Activated CD8-positive, alpha-beta T cell treated with anti-CD3 and anti-CD28 coated beads, Interleukin-2, amount 10 ng/mL, durations not matched to agents 7 days and 5 days (primary cell): Measurements from ENCODE around the gene NELFB. TPM values are rescaled to one million over a fixed set of nuclear protein-coding genes. Genes with fewer than 3 reads are reported as not detected.
A peak's percentile ranks its signal among the peaks of the same experiment; 100 is the strongest.

Experiments
- ATAC-seq: fragments of 150-1000 bp; cut with Tn5 transposase; one replicate; pipeline ENCODE4 v1.10.0; 2021; ENCODE audit warnings: moderate library complexity
- CTCF ChIA-PET: fragments of 350-600 bp; sonication (Branson Sonifier 250); formaldehyde crosslinking; loops from one replicate; lab custom pipeline; 2021; ENCODE audit warnings: antibody characterized with exemption; lab: Charles Lee
- POLR2A ChIA-PET: fragments of 350-600 bp; sonication (Branson Sonifier 250); formaldehyde crosslinking; loops from one replicate; lab custom pipeline; 2021; ENCODE audit warnings: antibody characterized with exemption; lab: Charles Lee
- DNase-seq: peaks from one replicate; pipeline ENCODE4 v3.0.0-alpha.2; 2020
- H3K27ac Mint-ChIP-seq: one replicate; pipeline ENCODE4 v1.8.0; 2021; ENCODE audit warnings: mild to moderate bottlenecking, mixed read lengths
- H3K27me3 Mint-ChIP-seq: one replicate; pipeline ENCODE4 v1.8.0; 2021; ENCODE audit warnings: low read depth, mixed read lengths
- H3K36me3 Mint-ChIP-seq: one replicate; pipeline ENCODE4 v1.8.0; 2021; ENCODE audit warnings: low read depth, mixed read lengths
- H3K4me1 Mint-ChIP-seq: one replicate; pipeline ENCODE4 v1.8.0; 2021; ENCODE audit warnings: low read depth, mixed read lengths
- H3K4me3 Mint-ChIP-seq: one replicate; pipeline ENCODE4 v1.8.0; 2021; ENCODE audit warnings: mild to moderate bottlenecking, mixed read lengths
- H3K9me3 Mint-ChIP-seq: one replicate; pipeline ENCODE4 v1.8.0; 2022; ENCODE audit warnings: mixed read lengths; ENCODE audit not compliant: insufficient read depth
- total RNA-seq, 2 experiments: library from RNA; stranded (reverse); gene quantifications; one replicate each; pipeline ENCODE4 v1.2.3, GENCODE V29; 2021

Gene NELFB
- total RNA-seq, 2 experiments from 2014 or later: 68.6 to 68.8 TPM

DNA sequence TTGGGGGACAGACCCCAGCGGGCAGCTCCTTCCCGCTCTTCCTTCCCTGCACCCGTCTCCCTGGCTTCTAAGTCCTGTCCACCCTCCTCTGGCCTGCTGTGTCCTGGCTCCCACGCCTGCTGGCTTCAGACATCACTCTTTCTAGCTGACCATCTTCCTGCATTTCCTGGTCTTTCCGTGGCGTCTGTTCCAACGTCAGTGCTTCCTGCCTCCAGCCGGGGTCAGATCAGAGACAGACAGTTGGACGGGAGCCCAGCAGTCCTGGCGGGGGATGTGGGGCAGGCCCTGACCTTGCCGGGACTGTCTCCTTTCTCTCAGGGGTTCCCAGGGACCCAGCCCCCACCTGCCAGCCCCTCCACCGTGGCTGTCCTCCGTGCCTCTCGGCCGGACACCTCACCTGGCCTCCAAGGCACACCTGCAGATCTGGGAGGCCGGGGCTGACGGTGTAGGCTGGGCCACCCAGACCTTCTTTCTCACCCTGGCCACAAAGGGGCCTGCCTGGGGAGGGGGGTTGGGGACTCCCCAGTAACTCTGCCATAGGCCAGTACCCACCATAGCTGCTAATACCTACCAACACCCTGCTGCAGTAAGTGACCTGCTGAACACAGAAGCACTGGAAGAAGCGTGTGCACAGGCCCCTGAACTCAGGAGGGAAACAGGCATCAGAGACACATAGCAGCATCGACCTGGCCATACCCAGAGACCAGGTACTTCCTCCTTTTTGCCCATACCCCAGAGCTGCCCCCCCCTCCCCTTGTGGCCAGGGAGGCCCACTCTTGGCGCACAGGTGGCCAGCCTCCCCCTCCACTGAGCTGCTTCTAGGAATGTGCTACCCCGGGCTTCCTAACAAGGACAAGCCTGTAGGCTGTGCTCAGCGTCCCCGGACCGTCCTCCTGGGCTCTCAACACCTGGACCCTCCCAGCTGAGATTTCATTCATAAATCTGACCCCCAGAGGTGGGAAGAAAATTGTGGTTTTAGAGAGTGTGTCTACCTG lies 41.8 kb downstream of the NELFB start:
- ChIA-PET CTCF (interaction anchor here (1.1 kb wide), 1 partner anchor 10 kb away, joined by 4 read pairs; no protein-coding TSS in a partner anchor), POLR2A (no interaction called here)
- Mint-ChIP-seq H3K36me3 (no peaks in the 10 kb centered on the region), H3K9me3 (no peaks in the 10 kb centered on the region), H3K4me3 (peak overlapping the region; percentile 13), H3K27ac (peak overlapping the region; percentile 44), H3K27me3 (peaks cover 42% of the 10 kb centered on the region), H3K4me1 (peaks cover 23% of the 10 kb centered on the region)
- ATAC-seq: no peak
- DNase-seq: no peak

DNA sequence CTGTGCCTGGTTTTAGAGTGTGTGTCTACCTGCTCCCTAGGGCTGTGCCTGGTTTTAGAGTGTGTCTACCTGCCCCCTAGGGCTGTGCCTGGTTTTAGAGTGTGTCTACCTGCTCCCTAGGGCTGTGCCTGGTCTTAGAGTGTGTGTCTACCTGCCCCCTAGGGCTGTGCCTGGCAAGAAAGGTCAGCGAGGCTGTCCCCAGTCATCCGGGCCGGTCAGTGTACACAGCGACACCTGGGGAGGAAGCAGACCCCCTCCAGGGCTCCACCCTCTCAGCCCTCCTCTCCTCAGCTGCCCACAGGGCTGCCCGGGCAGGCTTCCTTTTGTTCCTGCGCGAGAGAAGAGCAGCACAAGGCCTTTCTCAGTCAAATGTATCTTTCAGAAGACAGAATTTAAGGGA lies 42.8 kb downstream of the NELFB start:
- Mint-ChIP-seq H3K36me3 (no peaks in the 10 kb centered on the region), H3K9me3 (no peaks in the 10 kb centered on the region), H3K27me3 (peaks cover 42% of the 10 kb centered on the region), H3K4me1 (peaks cover 23% of the 10 kb centered on the region), H3K27ac (no peak overlapping the region), H3K4me3 (no peak overlapping the region)
- DNase-seq (no peak), ATAC-seq (no peak)
- CTCF ChIA-PET: interaction anchor here (1.1 kb wide), 1 partner anchor 11 kb away, joined by 4 read pairs; no protein-coding TSS in a partner anchor
- POLR2A ChIA-PET: interaction anchor here (1.2 kb wide), 1 partner anchor 90 kb away, joined by 3 read pairs; no protein-coding TSS in a partner anchor

DNA sequence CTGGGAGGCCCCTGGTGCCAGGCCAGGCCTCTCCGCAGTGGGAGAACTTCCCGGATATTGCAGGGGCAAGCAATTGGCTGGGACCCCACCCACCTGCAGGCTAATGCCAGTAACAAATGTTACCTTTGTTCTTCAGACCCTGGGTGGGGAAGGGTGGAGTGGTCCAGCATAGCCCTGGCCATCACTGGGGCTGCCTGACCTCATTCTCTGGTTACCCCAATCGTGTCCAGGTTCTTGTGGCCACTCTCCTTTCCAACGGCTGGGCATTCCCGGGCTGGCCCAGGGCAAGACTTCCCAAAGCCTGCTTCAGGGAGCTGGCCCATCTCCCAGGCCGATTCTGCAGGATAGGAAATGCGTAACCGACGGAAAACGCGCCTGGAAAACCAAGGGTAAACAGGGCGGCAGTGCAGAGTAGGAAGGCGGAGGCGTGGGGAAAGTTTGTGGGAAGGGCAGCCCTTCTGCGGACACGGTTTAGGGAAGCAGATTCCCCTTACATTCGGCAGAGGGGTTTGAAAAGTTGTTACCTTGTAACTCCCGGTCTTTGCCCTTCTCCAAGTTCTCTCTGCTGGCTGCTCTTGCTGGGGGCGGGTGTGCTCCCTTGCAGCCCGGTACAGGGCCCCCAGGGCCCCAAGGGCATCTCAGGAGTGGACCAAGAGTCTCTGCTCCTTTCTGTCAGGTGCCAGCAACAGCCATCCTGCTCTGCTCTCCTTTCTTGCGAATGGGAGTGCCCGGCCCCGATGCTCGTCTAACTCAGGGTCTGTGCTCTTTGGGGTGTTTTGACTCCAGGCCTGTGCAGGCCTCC lies 43.5 kb downstream of the NELFB start:
- peaks cover 23% of the 10 kb centered on the region for H3K4me1 Mint-ChIP-seq
- H3K27ac Mint-ChIP-seq: no peak overlapping the region
- H3K4me3 Mint-ChIP-seq: no peak overlapping the region
- no peak for ATAC-seq
- H3K36me3 Mint-ChIP-seq: no peaks in the 10 kb centered on the region
- no peak for DNase-seq
- H3K27me3 Mint-ChIP-seq: peaks cover 42% of the 10 kb centered on the region
- CTCF ChIA-PET: no interaction called here
- H3K9me3 Mint-ChIP-seq: no peaks in the 10 kb centered on the region
- POLR2A ChIA-PET: interaction anchor here (1.2 kb wide), 1 partner anchor 89 kb away, joined by 3 read pairs; no protein-coding TSS in a partner anchor

DNA sequence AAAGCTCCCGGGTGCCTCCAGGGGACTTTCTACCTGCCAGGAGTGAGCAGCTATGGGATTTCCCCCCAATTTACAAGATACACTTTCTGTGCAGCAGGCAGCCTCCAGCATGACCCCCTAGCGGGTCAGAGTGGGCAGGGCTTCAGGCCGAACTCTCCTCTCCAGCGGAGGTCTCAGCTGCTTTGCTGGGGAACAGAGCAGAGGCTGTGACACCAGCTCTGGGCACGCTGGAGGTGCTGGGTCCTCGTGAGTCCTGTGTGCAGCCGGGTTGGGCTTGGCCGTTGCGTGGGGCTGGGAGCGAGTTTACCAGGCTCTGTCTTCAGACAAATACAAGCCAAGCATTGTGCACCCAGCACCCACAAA lies 44.1 kb downstream of the NELFB start:
- CTCF ChIA-PET: no interaction called here
- DNase-seq (no peak), ATAC-seq (no peak)
- H3K4me3 Mint-ChIP-seq: no peak overlapping the region
- peaks cover 39% of the 10 kb centered on the region for H3K27me3 Mint-ChIP-seq
- POLR2A ChIA-PET: interaction anchor here (1.2 kb wide), 1 partner anchor 88 kb away, joined by 3 read pairs; no protein-coding TSS in a partner anchor
- H3K9me3 Mint-ChIP-seq: no peaks in the 10 kb centered on the region
- H3K27ac Mint-ChIP-seq: no peak overlapping the region
- no peaks in the 10 kb centered on the region for H3K36me3 Mint-ChIP-seq
- peaks cover 23% of the 10 kb centered on the region for H3K4me1 Mint-ChIP-seq

DNA sequence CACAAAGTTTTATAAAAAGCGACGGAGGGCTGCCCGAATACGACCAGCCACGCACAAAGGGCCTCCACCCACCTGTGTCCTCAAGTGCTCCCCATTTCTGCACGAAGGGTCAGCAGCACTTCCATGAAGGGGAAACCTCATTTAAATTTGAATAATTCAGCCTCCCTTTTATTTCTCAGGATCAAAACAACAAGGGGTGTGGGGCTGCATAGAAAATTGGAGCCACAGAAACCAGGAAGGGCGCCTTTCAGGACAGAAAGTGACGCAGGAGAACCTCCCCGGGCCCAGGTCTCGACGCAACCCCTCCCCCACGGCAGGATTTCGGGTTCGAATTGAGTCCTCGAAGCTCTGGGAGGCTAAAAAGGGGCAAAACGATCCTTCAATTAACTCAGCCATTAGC lies 44.8 kb downstream of the NELFB start:
- ATAC-seq (no peak), DNase-seq (no peak)
- ChIA-PET POLR2A (interaction anchor here (0.6 kb wide), 1 partner anchor 59 kb away, joined by 3 read pairs; the partner anchor contains the start of gene TUBB4B), CTCF (no interaction called here)
- Mint-ChIP-seq H3K9me3 (no peaks in the 10 kb centered on the region), H3K4me1 (peaks cover 19% of the 10 kb centered on the region), H3K27ac (no peak overlapping the region), H3K27me3 (peaks cover 37% of the 10 kb centered on the region), H3K4me3 (peak overlapping the region; percentile 2), H3K36me3 (no peaks in the 10 kb centered on the region)

DNA sequence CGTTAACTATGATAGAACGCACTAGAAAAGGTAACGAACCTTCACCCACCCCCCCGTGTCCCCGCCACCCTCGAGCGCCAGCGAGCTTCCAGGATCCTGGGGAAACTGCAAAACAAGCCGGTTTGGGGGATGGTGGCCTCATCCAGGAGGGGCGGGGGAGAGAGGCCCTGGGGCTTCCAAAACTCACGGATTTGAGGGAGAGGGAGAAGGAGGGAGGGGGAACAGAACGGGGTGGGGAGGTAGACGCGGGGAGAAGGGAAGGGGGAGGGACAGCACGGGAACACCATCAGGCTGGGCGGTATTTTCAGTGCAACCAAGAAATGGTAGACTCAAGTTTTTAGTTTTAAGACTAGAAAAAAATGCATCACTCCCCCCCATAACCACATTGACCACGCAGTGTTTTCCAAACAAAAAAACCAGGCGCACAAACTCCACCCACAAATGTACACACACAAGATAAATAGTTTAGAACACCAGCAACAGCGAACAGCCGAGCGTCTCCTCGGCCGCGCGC lies 45.5 kb downstream of the NELFB start:
- ChIA-PET POLR2A (interaction anchor here (0.6 kb wide), 1 partner anchor 60 kb away, joined by 3 read pairs; the partner anchor contains the start of gene TUBB4B), CTCF (no interaction called here)
- Mint-ChIP-seq H3K36me3 (no peaks in the 10 kb centered on the region), H3K4me1 (peaks cover 25% of the 10 kb centered on the region), H3K4me3 (peak overlapping the region; percentile 61), H3K27ac (no peak overlapping the region), H3K27me3 (peaks cover 37% of the 10 kb centered on the region), H3K9me3 (no peaks in the 10 kb centered on the region)
- DNase-seq (no peak), ATAC-seq (no peak)

DNA sequence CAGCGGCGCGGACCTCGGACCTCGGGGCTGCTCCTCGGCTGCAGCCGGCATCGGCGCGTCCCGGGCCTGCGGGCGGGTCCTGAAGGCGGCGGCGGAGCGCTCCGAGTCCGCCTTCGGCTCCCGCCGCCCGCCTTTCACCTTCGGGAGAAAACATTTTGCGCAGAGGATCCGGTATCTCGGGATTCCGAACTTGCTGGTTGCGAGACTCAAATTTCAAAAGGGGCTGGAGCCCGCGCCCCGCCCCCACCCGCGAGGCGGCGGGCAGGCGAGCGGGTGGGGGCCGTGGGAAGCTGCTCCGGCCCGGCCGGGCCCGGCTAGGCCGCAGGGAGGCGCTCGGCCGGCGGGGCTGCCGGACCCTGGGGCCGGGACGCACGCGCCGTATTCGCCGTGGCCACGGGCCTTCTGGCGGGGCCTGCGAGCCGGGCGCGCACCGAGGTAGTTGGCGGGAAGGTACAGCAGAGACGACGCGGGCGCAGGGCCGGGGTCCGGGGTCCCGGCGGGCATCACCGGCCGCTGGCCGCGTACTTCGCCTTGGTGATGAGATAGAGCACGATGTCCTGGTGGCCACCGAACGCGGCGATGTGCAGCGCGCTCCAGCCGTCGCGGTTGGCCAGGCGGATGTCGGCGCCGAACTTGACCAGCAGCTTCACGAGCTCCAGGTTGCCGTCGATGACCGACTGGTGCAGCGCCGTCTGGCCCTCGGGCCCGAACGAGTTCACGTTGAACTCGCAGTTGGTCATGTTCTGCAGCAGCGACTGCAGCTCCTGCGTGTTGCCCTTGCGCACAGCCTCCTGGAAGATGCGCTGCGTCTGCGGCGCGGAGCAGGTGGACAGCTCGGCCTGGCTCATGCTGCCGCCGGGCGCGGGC lies 46.2 kb downstream of the NELFB start:
- DNase-seq (no peak), ATAC-seq (peak; percentile 16)
- Mint-ChIP-seq H3K27me3 (peaks cover 35% of the 10 kb centered on the region), H3K9me3 (no peaks in the 10 kb centered on the region), H3K4me1 (peaks cover 30% of the 10 kb centered on the region), H3K4me3 (peak overlapping the region; percentile 64), H3K36me3 (no peaks in the 10 kb centered on the region), H3K27ac (no peak overlapping the region)
- POLR2A ChIA-PET: interaction anchor here (1.2 kb wide), 1 partner anchor 15 kb away, joined by 8 read pairs; no protein-coding TSS in a partner anchor
- CTCF ChIA-PET: interaction anchor here (0.6 to 2.2 kb wide), 11 partner anchors 12 to 237 kb away, joined by 3 to 12 read pairs (median 4); partner anchors contain the start of genes EXD3 and NOXA1

DNA sequence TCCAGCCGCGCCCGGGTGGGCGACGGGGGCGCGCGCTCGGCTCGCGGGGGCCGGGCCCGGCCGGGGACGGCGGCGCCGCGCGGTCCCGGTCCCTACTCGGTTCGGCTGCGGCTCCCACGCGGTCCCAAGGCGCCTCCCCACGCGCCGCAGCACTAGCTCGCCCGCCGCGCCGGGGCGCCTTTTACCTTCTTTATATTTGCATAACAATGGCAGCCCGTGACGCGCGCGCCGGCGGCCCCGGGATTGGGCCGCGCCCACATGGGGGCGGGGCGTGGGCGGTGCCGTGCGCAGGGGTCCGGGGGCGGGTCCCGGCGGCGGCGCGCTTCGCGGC lies 47.0 kb downstream of the NELFB start, which contains the start of gene NRARP:
Gene NRARP (minus strand): TSS at position 154 of the 331 bp plus-strand sequence. CDS start 343 bp downstream, outside the sequence.
- peak; percentile 78 for ATAC-seq
- H3K27me3 Mint-ChIP-seq: peaks cover 27% of the 10 kb centered on the region

DNA sequence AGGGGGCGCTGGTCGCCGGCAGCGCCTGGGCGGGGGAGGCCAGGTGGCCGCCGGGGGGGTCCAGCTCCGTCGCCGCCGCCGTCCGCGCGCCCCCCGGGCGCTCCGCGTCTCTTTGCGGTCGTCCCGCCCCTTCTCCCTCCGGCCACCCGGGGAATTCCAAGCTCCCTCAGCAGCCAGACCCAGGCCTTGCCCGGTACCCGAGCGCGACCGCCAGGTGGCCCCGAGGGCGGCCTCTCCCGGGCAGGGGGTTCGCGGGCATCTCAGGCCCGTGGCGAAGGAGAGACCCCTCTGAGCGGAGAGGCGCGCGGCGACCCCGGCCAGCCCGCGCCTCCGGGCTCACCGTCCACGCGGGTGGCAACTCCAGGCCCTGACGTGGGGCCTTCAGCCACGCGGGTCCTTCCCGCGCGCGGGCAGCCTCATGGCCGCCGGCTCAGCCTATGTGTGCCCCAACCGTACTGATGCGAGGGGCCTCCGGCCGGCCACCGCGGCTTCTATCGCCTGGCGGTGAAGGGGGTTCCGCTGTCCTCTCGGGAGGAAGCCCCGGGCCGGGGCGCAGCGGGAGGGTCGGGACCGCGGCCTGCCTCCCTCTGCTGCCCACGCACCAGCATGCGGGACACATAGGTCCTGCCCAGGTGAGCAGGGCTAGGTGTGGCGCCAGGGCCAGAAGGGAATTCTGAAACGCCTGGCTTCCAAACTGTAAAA lies 47.5 kb downstream of the NELFB start:
- ATAC-seq: no peak
- Mint-ChIP-seq H3K36me3 (no peaks in the 10 kb centered on the region), H3K4me3 (no peak overlapping the region), H3K27ac (no peak overlapping the region), H3K27me3 (peaks cover 23% of the 10 kb centered on the region), H3K4me1 (peaks cover 31% of the 10 kb centered on the region), H3K9me3 (no peaks in the 10 kb centered on the region)
- ChIA-PET CTCF (interaction anchor here (0.9 to 2.2 kb wide), 9 partner anchors 10 to 120 kb away, joined by 3 to 12 read pairs (median 4); partner anchors contain the start of genes EXD3 and NOXA1), POLR2A (interaction anchor here (1.1 to 1.6 kb wide), 4 partner anchors 10 to 145 kb away, joined by 3 to 8 read pairs (median 6); no protein-coding TSS in a partner anchor)
- DNase-seq: no peak

More for the DNA sequence above, 47.0 kb downstream of the NELFB start, which contains the start of gene NRARP:
- ChIA-PET POLR2A (interaction anchor here (1.2 to 1.6 kb wide), 3 partner anchors 11 to 146 kb away, joined by 3 to 8 read pairs (median 8); no protein-coding TSS in a partner anchor), CTCF (interaction anchor here (0.6 to 2.2 kb wide), 12 partner anchors 11 to 236 kb away, joined by 3 to 12 read pairs (median 4); partner anchors contain the start of genes EXD3 and NOXA1)
- DNase-seq: peak; percentile 92
- peaks cover 30% of the 10 kb centered on the region for H3K4me1 Mint-ChIP-seq
- H3K36me3 Mint-ChIP-seq: no peaks in the 10 kb centered on the region
- no peak within 1 kb of the TSS for H3K27ac Mint-ChIP-seq
- H3K4me3 Mint-ChIP-seq: peak within 1 kb of the TSS; percentile 64
- no peaks in the 10 kb centered on the region for H3K9me3 Mint-ChIP-seq
